HepG2 (cell line): ENCODE data around the gene DLG4. TPM values are rescaled to one million over a fixed set of nuclear protein-coding genes. Genes with fewer than 3 reads are reported as not detected.

Source experiments
- CHD2 ChIP-seq: IDR thresholded peaks from 2 replicates; pipeline ENCODE4 v1.6.1; 2011; ENCODE audit warnings: low read depth, low read length, improper control_type of control experiment
- CREB3 ChIP-seq: sonication (generic); formaldehyde crosslinking; IDR thresholded peaks from 2 replicates; pipeline ENCODE4 v1.5.0; 2020; ENCODE audit warnings: missing genetic modification reagents
- E2F1 ChIP-seq: sonication (generic); formaldehyde crosslinking; IDR thresholded peaks from 2 replicates; pipeline ENCODE4 v1.5.0; 2020; ENCODE audit warnings: missing genetic modification reagents
- IRF9 ChIP-seq: sonication (generic); formaldehyde crosslinking; IDR thresholded peaks from 2 replicates; pipeline ENCODE4 v1.8.0; 2022; ENCODE audit warnings: missing genetic modification reagents, mild to moderate bottlenecking, borderline replicate concordance
- MED8 ChIP-seq: sonication (generic); formaldehyde crosslinking; IDR thresholded peaks from 2 replicates; pipeline ENCODE4 v1.8.1; 2023; ENCODE audit warnings: mild to moderate bottlenecking, missing genetic modification reagents; ENCODE audit not compliant: insufficient replicate concordance
- NRL ChIP-seq: sonication (generic); formaldehyde crosslinking; IDR thresholded peaks from 2 replicates; pipeline ENCODE4 v1.5.0; 2020; ENCODE audit warnings: missing genetic modification reagents, mild to moderate bottlenecking, moderate library complexity, borderline replicate concordance
- TAF15 ChIP-seq: fragments of 200-400 bp; formaldehyde crosslinking; IDR thresholded peaks from one replicate; pipeline ENCODE4 v1.6.1; 2018; ENCODE audit warnings: mild to moderate bottlenecking, low read depth, low read length; ENCODE audit not compliant: poor library complexity, severe bottlenecking
- USF2 ChIP-seq, 2 experiments: sonication (generic) in 1 of 2; formaldehyde crosslinking in 1 of 2; IDR thresholded peaks; 2 replicates each; pipeline versions ENCODE4 v1.5.1 to v1.6.1; 2011 to 2020; ENCODE audit warnings: borderline replicate concordance in 1 of 2, low read depth in 1 of 2, low read length in 1 of 2, mild to moderate bottlenecking in 1 of 2, missing genetic modification reagents in 1 of 2, moderate library complexity in 1 of 2
- ZNF407 ChIP-seq: sonication (generic); formaldehyde crosslinking; IDR thresholded peaks from one replicate; pipeline ENCODE4 v1.5.1; 2020; ENCODE audit warnings: mild to moderate bottlenecking, missing genetic modification reagents; ENCODE audit errors: not compliant biosample characterization
- ZNF672 ChIP-seq: sonication (generic); formaldehyde crosslinking; IDR thresholded peaks from 2 replicates; pipeline ENCODE4 v1.8.1; 2022; ENCODE audit warnings: missing genetic modification reagents
- ZNF780A ChIP-seq: sonication (generic); formaldehyde crosslinking; IDR thresholded peaks from 2 replicates; pipeline ENCODE4 v1.8.0; 2022; ENCODE audit warnings: mild to moderate bottlenecking, missing genetic modification reagents, moderate library complexity
- polyA plus RNA-seq, 8 experiments: library from polyadenylated mRNA; depleted of rRNA in 3 of 8; stranded (reverse) in 7 of 8; unstranded in 1 of 8; fragments of >200 nt; fragmentation: Illumina TruSeq in 4 of 8; extraction: Trizol in 4 of 8; gene quantifications; 2 replicates each; pipeline versions ENCODE4 v1.2.1 to v1.2.3, GENCODE V29; 2011 to 2016; ENCODE audit warnings: low read depth in 4 of 8, missing spikeins in 1 of 8, mixed read lengths in 1 of 8; ENCODE audit not compliant: insufficient read depth in 1 of 8
- total RNA-seq, 5 experiments: library from RNA; depleted of rRNA; stranded (reverse); fragments of >200 nt; fragmentation: Illumina TruSeq; extraction: Trizol; gene quantifications; 2 replicates each; pipeline ENCODE4 v1.2.3, GENCODE V29; 2016; ENCODE audit warnings: low read depth in 1 of 5

Gene DLG4
- total and polyA plus RNA-seq, 2 of the 13 experiments (the other 11 are each of a cell fraction or from before 2014, with no cell fraction given): 0.71 to 4.3 TPM

- TF ChIP-seq ZNF407 (CRISPR knock-in tag) (no peak), ZNF780A (no peak), USF2 (IDR thresholded peaks at IDR 0.05; ENCODE audit: low read depth, low read length) (peak; percentile 96), USF2 (CRISPR knock-in tag; IDR thresholded peaks at IDR 0.05; ENCODE audit: borderline replicate concordance) (peak; percentile 98; the same call in 1 of the 2 replicates), E2F1 (CRISPR knock-in tag) (peak; percentile 44; the same call in 1 of the 2 replicates), TAF15 (peak; percentile 85), CHD2 (peak; percentile 84), IRF9 (CRISPR knock-in tag) (peak; percentile 83), CREB3 (CRISPR knock-in tag) (no peak), MED8 (CRISPR knock-in tag) (no peak), NRL (CRISPR knock-in tag) (peak; percentile 83; the same call in 1 of the 2 replicates), ZNF672 (CRISPR knock-in tag) (no peak)
Measured at GRCh38 chr17:7242717-7243452, 23.2 kb upstream of the DLG4 start (continued).
